ENCODE data around the gene SAMSN1. TPM values are rescaled to one million over a fixed set of nuclear protein-coding genes. Genes with fewer than 3 reads are reported as not detected.
"Not testable (repeated sequence)": the region's sequence is repeated elsewhere in the genome, so short reads cannot be mapped to it uniquely, and the experiment has no call there.

The SAMSN1 gene
- total RNA-seq, 2 experiments from 2014 or later = 66.7 to 71.4 TPM

DNA sequence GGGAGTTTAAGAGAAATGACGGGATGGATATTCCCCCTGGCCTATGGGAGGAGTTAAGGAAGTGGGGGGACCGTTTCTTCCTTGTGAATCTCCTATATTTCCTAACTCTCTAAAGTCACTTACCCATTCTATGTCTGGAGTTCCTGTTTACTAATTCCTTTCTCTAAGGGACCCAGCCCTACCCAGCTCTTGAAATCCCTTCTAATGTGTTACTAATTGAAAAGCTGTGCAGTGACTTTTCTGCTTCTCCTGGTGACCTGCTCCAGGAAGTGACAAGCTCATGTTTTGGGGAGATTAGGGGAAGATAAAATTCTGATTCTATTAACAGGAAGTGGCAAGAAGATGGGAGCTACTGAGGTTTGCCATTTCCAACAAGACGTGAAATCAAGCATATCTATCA lies 4.0 kb upstream of the SAMSN1 start:
- no peak for DNase-seq
- ATAC-seq = no peak
- intact Hi-C loops (cut with micrococcal nuclease) = no loop called here
- Mint-ChIP-seq H3K4me3 (no peak overlapping the region), H3K36me3 (ENCODE audit: low read depth) (peaks cover 3% of the 10 kb centered on the region), H3K9me3 (peaks cover 3% of the 10 kb centered on the region), H3K27ac (peak overlapping the region; percentile 72), H3K27me3 (no peaks in the 10 kb centered on the region), H3K4me1 (ENCODE audit: low read depth) (peaks cover 53% of the 10 kb centered on the region)
- ChIA-PET CTCF (interaction anchor here (1.0 to 1.3 kb wide), 3 partner anchors 9 to 188 kb away, joined by 3 to 4 read pairs (median 3); no protein-coding TSS in a partner anchor), POLR2A (no interaction called here)
- TF ChIP-seq, protein P1, sequence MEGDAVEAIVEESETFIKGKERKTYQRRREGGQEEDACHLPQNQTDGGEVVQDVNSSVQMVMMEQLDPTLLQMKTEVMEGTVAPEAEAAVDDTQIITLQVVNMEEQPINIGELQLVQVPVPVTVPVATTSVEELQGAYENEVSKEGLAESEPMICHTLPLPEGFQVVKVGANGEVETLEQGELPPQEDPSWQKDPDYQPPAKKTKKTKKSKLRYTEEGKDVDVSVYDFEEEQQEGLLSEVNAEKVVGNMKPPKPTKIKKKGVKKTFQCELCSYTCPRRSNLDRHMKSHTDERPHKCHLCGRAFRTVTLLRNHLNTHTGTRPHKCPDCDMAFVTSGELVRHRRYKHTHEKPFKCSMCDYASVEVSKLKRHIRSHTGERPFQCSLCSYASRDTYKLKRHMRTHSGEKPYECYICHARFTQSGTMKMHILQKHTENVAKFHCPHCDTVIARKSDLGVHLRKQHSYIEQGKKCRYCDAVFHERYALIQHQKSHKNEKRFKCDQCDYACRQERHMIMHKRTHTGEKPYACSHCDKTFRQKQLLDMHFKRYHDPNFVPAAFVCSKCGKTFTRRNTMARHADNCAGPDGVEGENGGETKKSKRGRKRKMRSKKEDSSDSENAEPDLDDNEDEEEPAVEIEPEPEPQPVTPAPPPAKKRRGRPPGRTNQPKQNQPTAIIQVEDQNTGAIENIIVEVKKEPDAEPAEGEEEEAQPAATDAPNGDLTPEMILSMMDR (IDR thresholded peaks at IDR 0.05) = no peak

DNA sequence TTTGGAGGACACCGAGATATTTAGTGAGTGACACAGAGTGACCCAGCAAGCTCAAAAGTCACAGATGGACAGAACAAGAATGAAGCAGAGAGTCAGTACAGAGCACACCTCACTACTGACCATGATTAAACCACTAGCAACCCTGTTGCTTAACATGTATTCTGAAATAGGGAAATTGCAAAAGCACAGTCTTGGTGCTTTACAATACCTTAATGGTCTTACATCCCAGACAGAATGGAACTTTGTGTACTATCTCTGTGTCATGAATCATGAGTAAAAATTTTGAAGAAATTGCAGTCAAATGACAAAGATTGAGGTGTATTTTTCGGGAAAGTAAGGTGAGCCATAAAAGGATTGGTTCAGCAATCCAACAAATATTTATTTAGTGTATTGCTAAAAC lies 2.7 kb upstream of the SAMSN1 start:
- CTCF ChIA-PET = no interaction called here
- H3K27me3 Mint-ChIP-seq = no peaks in the 10 kb centered on the region
- H3K36me3 Mint-ChIP-seq (ENCODE audit: low read depth) = peaks cover 9% of the 10 kb centered on the region
- H3K27ac Mint-ChIP-seq = peak overlapping the region; percentile 93
- no peak for DNase-seq
- POLR2A ChIA-PET = no interaction called here
- H3K9me3 Mint-ChIP-seq = peaks cover 3% of the 10 kb centered on the region
- peaks cover 49% of the 10 kb centered on the region for H3K4me1 Mint-ChIP-seq (ENCODE audit: low read depth)
- TF ChIP-seq, protein P1 (IDR thresholded peaks at IDR 0.05) = no peak
- no peak for ATAC-seq
- H3K4me3 Mint-ChIP-seq = peak overlapping the region; percentile 70
- intact Hi-C loops (cut with micrococcal nuclease) = loop anchor here (5.0 kb wide), 3 partner anchors 44 to 189 kb away; partner anchors contain the start of gene HSPA13

DNA sequence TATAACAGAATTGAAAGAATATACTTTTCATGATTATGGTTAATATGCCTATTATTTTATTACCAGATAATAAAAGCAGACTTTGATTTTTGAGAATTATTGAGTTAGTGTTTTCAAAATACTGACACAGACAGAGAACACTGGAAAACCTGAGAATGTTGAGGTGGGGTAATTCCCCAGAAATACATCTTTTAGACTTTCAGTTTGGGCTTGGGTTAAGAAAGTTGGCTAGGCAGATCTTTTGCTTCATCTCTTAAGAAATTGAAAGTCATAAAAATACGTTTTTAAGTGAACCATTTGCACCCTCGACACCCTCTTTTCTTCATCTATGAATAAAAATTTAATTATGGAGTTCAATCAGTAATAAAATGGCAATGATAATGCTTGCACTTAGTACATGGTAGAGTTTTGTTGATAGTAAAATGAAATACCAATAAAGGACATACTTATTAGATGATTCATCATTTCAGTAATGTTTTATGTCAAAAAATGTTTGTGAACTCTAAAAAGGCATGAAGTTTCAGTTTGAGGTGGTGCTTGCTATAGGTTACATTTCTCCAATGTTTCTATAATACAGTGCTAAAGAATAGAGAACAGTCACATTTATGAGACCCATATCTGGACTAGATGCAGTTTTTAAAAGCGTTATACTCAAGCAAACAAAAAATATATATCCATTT lies 1.9 kb upstream of the SAMSN1 start:
- Mint-ChIP-seq H3K27me3 (no peaks in the 10 kb centered on the region), H3K9me3 (peaks cover 3% of the 10 kb centered on the region), H3K36me3 (ENCODE audit: low read depth) (peaks cover 11% of the 10 kb centered on the region), H3K4me1 (ENCODE audit: low read depth) (peaks cover 50% of the 10 kb centered on the region), H3K4me3 (peak overlapping the region; percentile 70), H3K27ac (peak overlapping the region; percentile 93)
- DNase-seq = no peak
- ChIA-PET POLR2A (no interaction called here), CTCF (interaction anchor here (0.8 kb wide), 1 partner anchor 14 kb away, joined by 3 read pairs; no protein-coding TSS in a partner anchor)
- intact Hi-C loops (cut with micrococcal nuclease) = loop anchor here (1.0 to 5.0 kb wide), 4 partner anchors 14 to 189 kb away; partner anchors contain the start of gene HSPA13
- TF ChIP-seq, protein P1 (IDR thresholded peaks at IDR 0.05) = no peak
- ATAC-seq = peak; percentile 60

DNA sequence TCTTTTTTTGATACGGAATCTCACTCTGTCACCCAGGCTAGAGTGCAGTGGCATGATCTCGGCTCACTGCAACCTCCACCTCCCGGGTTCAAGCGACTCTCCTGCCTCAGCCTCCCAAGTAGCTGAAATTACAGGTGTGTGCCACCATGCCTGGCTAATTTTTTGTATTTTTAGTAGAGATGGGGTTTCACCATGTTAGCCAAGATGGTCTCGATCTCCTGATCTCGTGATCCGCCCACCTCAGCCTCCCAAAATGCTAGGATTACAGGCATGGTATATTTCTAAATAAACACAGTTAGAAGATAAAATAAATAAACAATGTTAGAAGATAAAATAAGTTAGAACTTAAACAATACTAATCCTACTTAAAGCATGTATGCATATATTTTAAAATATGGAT lies 604 bp upstream of the SAMSN1 start:
- POLR2A ChIA-PET = not testable (repeated sequence)

DNA sequence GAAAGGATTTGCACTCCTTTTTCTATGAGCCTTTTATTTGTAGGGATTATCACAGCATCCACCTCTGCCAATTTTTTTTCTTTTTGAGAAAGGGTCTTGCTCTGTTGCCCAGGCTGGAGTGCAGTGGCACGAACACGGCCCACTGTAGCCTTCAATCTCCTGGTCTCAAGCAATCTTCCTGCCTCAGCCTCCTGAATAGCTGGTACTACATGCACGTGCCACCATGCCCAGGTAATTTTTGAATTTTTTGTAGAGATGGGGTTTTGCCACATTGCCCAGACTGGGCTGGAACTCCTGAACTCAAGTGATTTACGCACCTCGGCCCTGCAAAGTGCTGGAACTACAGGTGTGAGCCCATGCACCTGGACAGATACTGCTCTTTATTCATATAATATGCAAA lies 2.1 kb downstream of the SAMSN1 start:
- no peak for ATAC-seq
- TF ChIP-seq, protein P1 (IDR thresholded peaks at IDR 0.05) = no peak
- ChIA-PET POLR2A (interaction anchor here (1.0 to 3.4 kb wide), 5 partner anchors 11 to 192 kb away, joined by 3 to 27 read pairs (median 7); no protein-coding TSS in a partner anchor), CTCF (interaction anchor here (4.8 kb wide), 1 partner anchor 193 kb away, joined by 25 read pairs; no protein-coding TSS in a partner anchor)
- no peak for DNase-seq
- Mint-ChIP-seq H3K4me1 (ENCODE audit: low read depth) (peaks cover 47% of the 10 kb centered on the region), H3K27me3 (no peaks in the 10 kb centered on the region), H3K27ac (peak overlapping the region; percentile 95), H3K9me3 (peaks cover 7% of the 10 kb centered on the region), H3K4me3 (peak overlapping the region; percentile 96), H3K36me3 (ENCODE audit: low read depth) (peaks cover 39% of the 10 kb centered on the region)
- intact Hi-C loops (cut with micrococcal nuclease) = loop anchor here (5.0 kb wide), 1 partner anchor 133 kb away; no protein-coding TSS in a partner anchor

More for the DNA sequence above, 604 bp upstream of the SAMSN1 start:
- CTCF ChIA-PET, DNase-seq, H3K4me3 Mint-ChIP-seq, H3K27me3 Mint-ChIP-seq, ATAC-seq, H3K9me3 Mint-ChIP-seq: not testable (repeated sequence)
- Mint-ChIP-seq H3K36me3 (ENCODE audit: low read depth) (peaks cover 15% of the 10 kb centered on the region), H3K4me1 (ENCODE audit: low read depth) (peaks cover 50% of the 10 kb centered on the region), H3K27ac (peak overlapping the region; percentile 46)
- intact Hi-C loops (cut with micrococcal nuclease) = loop anchor here (1.0 to 5.0 kb wide), 4 partner anchors 12 to 191 kb away; partner anchors contain the start of gene HSPA13

Measured in activated CD8-positive, alpha-beta T cell treated with anti-CD3 and anti-CD28 coated beads for 36 hours (primary cell).